Muscle of leg (tissue), 11 donors: ENCODE measurements around the gene P2RY8. TPM values are rescaled to one million over a fixed set of nuclear protein-coding genes. Genes with fewer than 3 reads are reported as not detected.
"Not testable (repeated sequence)": the region's sequence is repeated elsewhere in the genome, so short reads cannot be mapped to it uniquely, and the experiment has no call there.

ENCODE experiments used
- DNase-seq: peaks from one replicate; pipeline ENCODE4 v3.0.0; 2013
- H3K27ac ChIP-seq: one replicate; pipeline ENCODE4 v1.5.1; 2013; ENCODE audit warnings: mild to moderate bottlenecking, low read length, control low read depth
- H3K27me3 ChIP-seq: one replicate; pipeline ENCODE4 v1.6.1; 2013; ENCODE audit warnings: low read length; ENCODE audit not compliant: control insufficient read depth, insufficient read depth
- H3K36me3 ChIP-seq: one replicate; pipeline ENCODE4 v1.6.1; 2013; ENCODE audit warnings: low read length; ENCODE audit not compliant: control insufficient read depth, insufficient read depth
- H3K4me1 ChIP-seq: one replicate; pipeline ENCODE4 v1.6.1; 2013; ENCODE audit warnings: low read length; ENCODE audit not compliant: control insufficient read depth, insufficient read depth
- H3K4me3 ChIP-seq: one replicate; pipeline ENCODE4 v1.5.1; 2013; ENCODE audit warnings: low read length, control low read depth
- H3K9me3 ChIP-seq: replicated peaks from 2 replicates; pipeline ENCODE4 v1.6.1; 2013; ENCODE audit warnings: low read depth, low read length; ENCODE audit not compliant: control insufficient read depth
- WGBS: methylation state at CpG from one replicate; pipeline ENCODE4 v1.1.5; 2013; ENCODE audit warnings: missing lambda C conversion rate; ENCODE audit not compliant: insufficient coverage; 5-methylcytosine and 5-hydroxymethylcytosine counted together
- polyA plus RNA-seq, 8 donors: library from polyadenylated mRNA; unstranded; fragments of 120-200 nt; gene quantifications; one replicate each; pipeline versions ENCODE4 v1.2.1 to v1.2.3, GENCODE V29; 2013; ENCODE audit warnings: inconsistent platforms in 1 of 8, low replicate concordance in 1 of 8; ENCODE audit not compliant: insufficient read length in 8 of 8, insufficient read depth in 1 of 8
- total RNA-seq: library from RNA; stranded (reverse); fragments of 120-200 nt; gene quantifications from one replicate; pipeline ENCODE4 v1.2.4, GENCODE V29; 2013

Gene P2RY8
- total and polyA plus RNA-seq, 9 donors: 0.58 to 1.4 (median 1.1) TPM

DNA sequence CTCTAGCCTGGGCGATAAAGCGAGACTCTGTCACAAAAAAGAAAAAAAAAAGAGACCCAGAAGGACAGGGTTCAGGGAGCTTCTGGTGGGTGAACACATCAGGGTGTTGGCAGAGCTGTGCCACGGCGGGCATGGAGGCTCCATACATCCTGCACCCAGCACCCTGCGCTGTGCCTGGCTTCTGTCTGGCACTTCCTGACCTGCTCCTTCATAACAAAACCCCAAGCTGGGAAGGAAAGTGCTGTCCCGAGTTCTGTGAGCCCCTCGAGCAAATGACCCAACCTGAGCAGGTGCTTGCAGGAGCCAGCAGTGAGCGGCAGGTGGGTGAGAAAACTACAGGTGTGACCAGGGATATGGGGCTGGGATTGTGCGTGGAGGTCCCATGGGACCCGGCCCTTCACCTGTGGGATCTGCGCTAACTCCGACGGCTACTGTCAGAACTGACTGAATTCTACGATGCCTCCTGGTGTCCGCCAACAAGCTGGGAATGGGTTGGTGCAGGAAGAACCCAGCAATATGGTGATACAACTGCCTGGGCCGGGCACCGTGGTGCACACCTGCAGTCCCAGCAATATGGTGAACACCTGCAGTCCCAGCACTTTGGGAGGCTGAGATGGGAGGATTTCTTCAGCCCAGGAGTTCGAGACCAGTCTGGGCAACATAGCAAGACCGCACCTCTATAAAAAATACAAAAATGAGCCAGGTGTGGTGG, 103.2 kb downstream of the P2RY8 start:
- H3K9me3 ChIP-seq: peaks cover 8% of the 10 kb centered on the region
- no peak for DNase-seq
- H3K27me3 ChIP-seq: no peaks in the 10 kb centered on the region
- H3K4me3 ChIP-seq: no peak overlapping the region
- H3K27ac ChIP-seq: no peak overlapping the region
- 91% methylated on average over 12 of the region's 19 CpGs for WGBS
- no peaks in the 10 kb centered on the region for H3K4me1 ChIP-seq
- peaks cover 31% of the 10 kb centered on the region for H3K36me3 ChIP-seq

GRCh38 chrX:1430451-1430850, 106.5 kb downstream of the P2RY8 start:
- H3K27me3 ChIP-seq: no peaks in the 10 kb centered on the region
- H3K27ac ChIP-seq: no peak overlapping the region
- no peaks in the 10 kb centered on the region for H3K4me1 ChIP-seq
- H3K36me3 ChIP-seq: peaks cover 28% of the 10 kb centered on the region
- no peak for DNase-seq
- no peak overlapping the region for H3K4me3 ChIP-seq
- H3K9me3 ChIP-seq: peaks cover 3% of the 10 kb centered on the region
- WGBS: no CpG with 5 or more reads among the region's 10 CpGs

DNA sequence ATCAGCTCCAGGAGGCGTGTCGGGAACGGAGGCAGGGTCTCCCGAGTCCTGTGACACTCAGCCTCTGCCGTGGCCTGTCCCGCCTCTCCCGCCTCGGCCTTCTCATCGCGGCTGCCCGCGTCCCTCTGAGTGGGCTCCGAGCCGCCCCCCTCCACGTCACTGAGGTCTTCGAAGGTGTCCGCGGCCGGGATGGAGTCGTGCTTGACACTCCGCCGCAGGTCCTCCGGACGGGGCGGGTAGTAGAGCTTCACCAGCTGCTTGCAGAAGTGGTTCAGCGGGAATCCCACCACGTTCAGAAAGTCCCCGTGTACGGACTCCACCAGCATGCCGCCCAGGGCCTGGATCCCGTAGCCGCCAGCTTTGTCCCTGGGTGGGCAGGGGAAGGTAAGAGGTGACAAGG, 109.2 kb downstream of the P2RY8 start:
- no peak overlapping the region for H3K4me3 ChIP-seq
- H3K9me3 ChIP-seq: peaks cover 14% of the 10 kb centered on the region
- 98% methylated on average over 32 of the region's 32 CpGs for WGBS
- H3K4me1 ChIP-seq: no peaks in the 10 kb centered on the region
- H3K36me3 ChIP-seq: peaks cover 27% of the 10 kb centered on the region
- H3K27ac ChIP-seq: no peak overlapping the region
- DNase-seq: no peak
- no peaks in the 10 kb centered on the region for H3K27me3 ChIP-seq

GRCh38 chrX:1426321-1426720, 110.7 kb downstream of the P2RY8 start:
- not testable (repeated sequence) for H3K4me1 ChIP-seq, H3K27me3 ChIP-seq, H3K27ac ChIP-seq, DNase-seq, H3K4me3 ChIP-seq
- 91% methylated on average over 10 of the region's 16 CpGs for WGBS
- Histone ChIP-seq H3K36me3 (peaks cover 31% of the 10 kb centered on the region), H3K9me3 (peaks cover 28% of the 10 kb centered on the region)

DNA sequence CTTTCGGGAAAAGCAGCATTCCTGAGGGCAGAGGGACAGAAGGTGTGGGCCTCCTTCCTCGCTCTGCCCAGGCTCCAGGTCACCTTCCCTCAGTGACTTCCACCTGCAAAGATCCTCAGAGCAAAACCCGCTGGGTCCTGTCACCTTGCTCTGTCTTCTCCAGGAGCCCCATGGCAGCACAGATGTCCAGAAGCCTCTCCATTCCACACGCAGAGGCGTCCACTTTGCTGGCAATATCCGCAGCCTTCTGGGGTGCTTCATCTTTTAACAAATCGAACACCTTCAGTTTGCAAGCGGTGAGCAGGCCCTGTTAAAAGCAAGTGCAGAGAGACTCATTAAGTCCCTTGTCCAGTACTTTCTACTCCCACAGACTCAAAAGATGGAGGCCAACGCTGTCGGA, 111.6 kb downstream of the P2RY8 start:
- Histone ChIP-seq H3K27ac (no peak overlapping the region), H3K36me3 (peaks cover 36% of the 10 kb centered on the region), H3K27me3 (peaks cover 2% of the 10 kb centered on the region), H3K4me1 (no peaks in the 10 kb centered on the region), H3K4me3 (no peak overlapping the region), H3K9me3 (peaks cover 30% of the 10 kb centered on the region)
- no peak for DNase-seq
- WGBS: 98% methylated on average over 8 of the region's 10 CpGs

- H3K4me1 ChIP-seq: no peaks in the 10 kb centered on the region
- H3K36me3 ChIP-seq: peaks cover 38% of the 10 kb centered on the region
- H3K27ac ChIP-seq: no peak overlapping the region
- H3K9me3 ChIP-seq: peaks cover 30% of the 10 kb centered on the region
- no peak overlapping the region for H3K4me3 ChIP-seq
- WGBS: 98% methylated on average over 9 of the region's 9 CpGs
- peaks cover 2% of the 10 kb centered on the region for H3K27me3 ChIP-seq
- no peak for DNase-seq
These were observed 112.7 kb downstream of the P2RY8 start for GRCh38 chrX:1424147-1424851.

DNA sequence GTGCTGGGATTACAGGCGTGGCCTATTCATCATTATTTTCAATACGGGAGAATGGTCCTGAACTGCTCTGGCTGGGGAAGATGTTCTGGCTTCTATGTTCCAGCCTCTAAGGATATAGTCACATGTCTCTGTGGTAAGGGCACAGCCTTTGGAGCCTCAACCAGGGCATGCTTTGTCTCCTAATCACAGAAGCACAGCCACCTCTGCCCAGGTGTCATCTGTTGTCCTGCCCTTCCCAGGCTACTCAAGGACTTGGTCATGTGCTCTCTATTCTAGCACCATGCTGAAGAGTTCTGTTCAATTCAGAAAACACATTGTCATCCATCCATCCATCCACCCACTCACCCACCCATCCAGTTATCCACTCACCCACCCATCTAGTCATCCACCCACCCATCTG, 113.8 kb downstream of the P2RY8 start:
- Histone ChIP-seq H3K4me1 (no peaks in the 10 kb centered on the region), H3K4me3 (no peak overlapping the region), H3K36me3 (peaks cover 45% of the 10 kb centered on the region), H3K27ac (no peak overlapping the region), H3K27me3 (peaks cover 2% of the 10 kb centered on the region), H3K9me3 (peaks cover 35% of the 10 kb centered on the region)
- 100% methylated on average over 1 of the region's 2 CpGs for WGBS
- DNase-seq: no peak

GRCh38 chrX:1422135-1422465, 114.9 kb downstream of the P2RY8 start:
- Histone ChIP-seq H3K36me3 (peaks cover 39% of the 10 kb centered on the region), H3K4me1 (no peaks in the 10 kb centered on the region), H3K27ac (no peak overlapping the region), H3K4me3 (no peak overlapping the region), H3K27me3 (peaks cover 2% of the 10 kb centered on the region), H3K9me3 (peaks cover 34% of the 10 kb centered on the region)
- no peak for DNase-seq
- WGBS: 100% methylated on average over 1 of the region's 4 CpGs

DNA sequence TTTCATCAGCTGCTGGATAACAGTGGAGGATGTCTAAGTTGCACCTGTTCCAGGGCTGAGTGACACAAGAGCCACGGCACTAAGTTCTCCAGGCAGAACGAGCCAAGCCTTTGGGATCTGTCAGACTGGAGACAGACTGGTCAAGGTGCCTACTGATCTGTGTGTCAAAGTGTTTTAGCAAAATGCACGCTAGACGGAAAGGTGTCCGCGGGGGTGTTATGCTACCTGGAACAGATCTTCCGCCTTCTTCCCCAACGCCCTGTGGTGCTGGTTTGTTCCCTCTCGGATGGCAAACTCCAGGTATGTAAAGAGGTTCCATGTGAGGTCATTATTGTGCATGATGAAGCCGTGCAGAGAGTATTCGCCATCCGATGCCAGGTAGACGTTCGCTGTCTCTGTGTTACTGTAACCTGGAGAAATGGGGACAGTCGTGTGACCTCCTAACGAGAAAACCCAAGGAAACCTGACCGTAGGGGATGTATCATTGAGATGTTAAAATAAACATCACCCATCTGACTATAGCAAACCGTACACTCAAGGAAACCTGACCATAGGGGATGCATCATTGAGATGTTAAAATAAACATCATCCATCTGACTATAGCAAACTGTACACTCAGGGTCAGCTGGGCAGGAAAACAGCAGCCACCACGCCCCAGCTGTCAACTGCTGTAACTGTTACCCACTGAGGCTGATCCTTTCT, 115.4 kb downstream of the P2RY8 start:
- WGBS: 94% methylated on average over 12 of the region's 19 CpGs
- peaks cover 39% of the 10 kb centered on the region for H3K36me3 ChIP-seq

GRCh38 chrX:1420371-1420770, 116.6 kb downstream of the P2RY8 start:
- H3K4me1 ChIP-seq: no peaks in the 10 kb centered on the region
- H3K9me3 ChIP-seq: peaks cover 32% of the 10 kb centered on the region
- peaks cover 40% of the 10 kb centered on the region for H3K36me3 ChIP-seq
- no peak for DNase-seq
- no peak overlapping the region for H3K4me3 ChIP-seq
- no peak overlapping the region for H3K27ac ChIP-seq
- peaks cover 2% of the 10 kb centered on the region for H3K27me3 ChIP-seq
- WGBS: 75% methylated on average over 3 of the region's 14 CpGs

More for the DNA sequence above, 115.4 kb downstream of the P2RY8 start:
- no peaks in the 10 kb centered on the region for H3K4me1 ChIP-seq
- peaks cover 34% of the 10 kb centered on the region for H3K9me3 ChIP-seq
- peaks cover 2% of the 10 kb centered on the region for H3K27me3 ChIP-seq
- H3K27ac ChIP-seq: no peak overlapping the region
- H3K4me3 ChIP-seq: no peak overlapping the region
- DNase-seq: no peak
